ENCODE results near the gene ASAP2.

Gene ASAP2

DNA sequence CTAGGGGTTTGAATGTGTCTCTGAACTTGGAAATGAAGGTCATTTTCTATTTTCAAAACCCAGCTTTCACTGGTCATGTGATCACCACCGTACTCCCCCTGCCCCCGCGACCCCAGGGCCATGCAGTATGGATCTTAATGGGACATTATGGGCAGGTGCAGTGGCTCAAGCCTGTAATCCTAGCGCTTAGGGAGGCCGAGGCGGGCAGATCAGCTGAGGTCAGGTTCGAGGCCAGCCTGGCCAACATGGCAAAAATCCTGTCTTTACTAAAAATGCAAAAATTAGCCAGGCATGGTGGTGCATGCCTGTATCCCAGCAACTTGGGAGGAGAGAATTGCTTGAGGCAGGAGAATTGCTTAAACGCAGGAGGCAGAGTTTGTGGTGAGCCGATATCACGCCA is 139.4 kb downstream of the ASAP2 start:
- Mint-ChIP-seq H3K4me3 (no peak overlapping the region), H3K27ac (no peak overlapping the region), H3K36me3 (no peaks in the 10 kb centered on the region), H3K9me3 (no peaks in the 10 kb centered on the region), H3K27me3 (peaks cover 18% of the 10 kb centered on the region), H3K4me1 (no peaks in the 10 kb centered on the region)
- DNase-seq (ENCODE audit: low spot score in 2 of 2) = no peak
- ATAC-seq (ENCODE audit: low read depth) = no peak

DNA sequence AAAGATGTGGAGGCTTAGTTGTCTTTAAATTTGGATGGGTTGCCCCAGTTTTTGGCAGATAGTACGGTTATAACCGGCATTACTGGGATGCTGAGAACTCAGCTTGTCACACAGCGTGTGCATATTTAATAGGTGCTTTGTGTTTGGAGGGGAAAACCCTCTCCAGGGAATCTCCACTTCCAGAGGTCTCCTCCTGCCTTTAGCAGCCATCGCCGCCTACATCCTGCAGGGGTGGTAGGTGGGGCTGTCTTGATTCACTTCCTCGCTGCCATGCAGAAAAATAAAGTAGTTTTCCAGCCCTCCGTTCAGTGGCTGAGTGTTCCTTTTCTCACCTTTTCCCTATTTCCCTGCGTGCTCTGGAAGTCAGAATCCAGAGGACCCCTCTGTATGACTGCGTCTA is 140.3 kb downstream of the ASAP2 start:
- H3K27me3 Mint-ChIP-seq = peaks cover 18% of the 10 kb centered on the region
- H3K36me3 Mint-ChIP-seq = no peaks in the 10 kb centered on the region
- ATAC-seq (ENCODE audit: low read depth) (no peak), DNase-seq (ENCODE audit: low spot score in 2 of 2) (no peak)
- H3K4me1 Mint-ChIP-seq = no peaks in the 10 kb centered on the region
- H3K27ac Mint-ChIP-seq = no peak overlapping the region
- no peaks in the 10 kb centered on the region for H3K9me3 Mint-ChIP-seq
- H3K4me3 Mint-ChIP-seq = no peak overlapping the region

DNA sequence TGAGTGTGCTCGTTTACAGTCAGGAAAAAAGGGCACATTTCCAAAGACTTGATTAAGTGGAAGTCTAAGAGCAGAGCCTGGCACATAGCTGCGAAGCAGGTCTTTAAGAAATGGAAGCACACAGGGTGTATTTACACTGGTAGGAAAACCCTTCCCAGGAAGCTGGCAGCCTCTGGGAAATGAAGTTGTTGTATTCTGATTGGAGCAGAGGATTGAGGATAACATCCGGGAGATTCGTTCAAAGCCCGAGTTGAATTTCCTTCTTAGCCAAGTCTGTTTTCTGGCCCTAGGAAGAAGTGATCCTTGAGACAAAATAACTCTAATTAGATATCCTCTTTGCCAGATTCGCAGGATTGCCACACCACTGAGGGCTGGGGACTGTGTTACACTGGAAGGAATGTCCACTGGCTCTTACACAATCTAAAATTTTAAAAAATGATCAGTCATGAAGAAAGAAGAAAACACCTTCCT is 140.8 kb downstream of the ASAP2 start:
- Mint-ChIP-seq H3K27me3 (peaks cover 18% of the 10 kb centered on the region), H3K4me3 (no peak overlapping the region), H3K36me3 (no peaks in the 10 kb centered on the region), H3K9me3 (no peaks in the 10 kb centered on the region), H3K27ac (no peak overlapping the region), H3K4me1 (no peaks in the 10 kb centered on the region)
- DNase-seq (ENCODE audit: low spot score in 2 of 2) (no peak), ATAC-seq (ENCODE audit: low read depth) (no peak)

DNA sequence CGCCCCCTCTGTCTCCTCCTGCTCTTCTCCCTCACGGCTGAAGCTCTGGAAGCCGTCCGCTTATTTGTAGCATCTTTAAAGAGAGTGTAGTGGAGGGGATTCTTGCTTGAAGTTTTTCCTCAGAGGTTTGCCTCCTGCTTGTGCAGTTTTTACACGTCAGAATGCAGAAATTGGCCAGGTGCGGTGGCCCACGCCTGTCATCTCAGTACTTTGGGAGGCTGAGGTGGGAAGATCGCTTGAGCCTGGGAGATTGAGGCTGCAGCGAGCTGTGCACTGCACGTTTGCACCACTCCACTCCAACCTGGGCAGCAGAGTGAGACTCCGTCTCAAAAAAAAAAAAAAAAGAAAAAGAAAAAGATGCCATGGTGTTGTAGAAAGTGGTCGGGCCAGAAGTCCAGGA is 147.7 kb downstream of the ASAP2 start:
- ATAC-seq (ENCODE audit: low read depth) (no peak), DNase-seq (ENCODE audit: low spot score in 2 of 2) (no peak)
- Mint-ChIP-seq H3K9me3 (no peaks in the 10 kb centered on the region), H3K4me3 (no peak overlapping the region), H3K27ac (no peak overlapping the region), H3K36me3 (no peaks in the 10 kb centered on the region), H3K4me1 (peaks cover 5% of the 10 kb centered on the region), H3K27me3 (peaks cover 21% of the 10 kb centered on the region)

DNA sequence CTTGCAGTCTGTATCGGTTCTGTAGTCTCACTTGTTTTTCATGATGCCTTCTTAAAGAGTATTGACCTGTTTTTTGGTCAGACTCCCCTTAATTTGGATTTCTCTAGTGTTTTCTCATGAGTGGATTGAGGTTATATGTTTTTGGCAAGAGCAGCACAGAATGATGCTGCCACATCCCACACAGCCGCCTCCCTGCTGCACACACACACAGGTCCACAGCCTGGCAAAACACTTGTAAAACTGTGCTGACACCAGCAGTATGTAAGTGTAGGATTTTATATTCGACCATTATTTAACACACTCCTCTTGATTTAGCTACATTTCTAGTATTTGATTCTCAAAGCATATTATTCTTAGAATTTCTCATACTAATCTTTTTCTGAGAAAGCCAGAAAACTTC is 148.7 kb downstream of the ASAP2 start:
- ATAC-seq (ENCODE audit: low read depth) (no peak), DNase-seq (ENCODE audit: low spot score in 2 of 2) (no peak)
- Mint-ChIP-seq H3K27me3 (peaks cover 21% of the 10 kb centered on the region), H3K36me3 (no peaks in the 10 kb centered on the region), H3K4me1 (peaks cover 5% of the 10 kb centered on the region), H3K4me3 (no peak overlapping the region), H3K27ac (no peak overlapping the region), H3K9me3 (no peaks in the 10 kb centered on the region)

GRCh38 chr2:9355716-9356115 is 149.1 kb downstream of the ASAP2 start:
- Mint-ChIP-seq H3K4me1 (peaks cover 5% of the 10 kb centered on the region), H3K27ac (no peak overlapping the region), H3K27me3 (peaks cover 17% of the 10 kb centered on the region), H3K36me3 (no peaks in the 10 kb centered on the region), H3K9me3 (no peaks in the 10 kb centered on the region), H3K4me3 (no peak overlapping the region)
- no peak for DNase-seq (ENCODE audit: low spot score in 2 of 2)
- ATAC-seq (ENCODE audit: low read depth) = no peak

DNA sequence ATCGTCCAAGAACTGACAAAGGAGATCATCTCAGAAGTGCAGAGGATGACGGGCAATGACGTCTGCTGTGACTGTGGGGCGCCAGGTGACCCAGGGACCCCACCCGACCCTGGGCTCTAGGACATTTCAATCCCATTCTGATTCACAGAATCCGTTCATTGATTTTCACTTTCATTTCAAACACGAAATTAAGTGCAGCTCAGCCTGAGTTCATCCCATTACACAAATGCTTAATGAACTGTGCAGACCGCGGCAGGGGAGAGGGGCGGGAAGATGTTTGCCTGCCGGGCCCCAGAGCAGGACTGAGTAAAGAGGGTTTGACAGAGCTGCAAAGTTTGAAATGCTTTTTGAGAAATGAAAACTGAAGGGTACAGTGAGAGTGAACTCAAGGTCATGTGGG is 149.6 kb downstream of the ASAP2 start:
- Mint-ChIP-seq H3K36me3 (no peaks in the 10 kb centered on the region), H3K27me3 (peaks cover 14% of the 10 kb centered on the region), H3K9me3 (no peaks in the 10 kb centered on the region), H3K4me3 (no peak overlapping the region), H3K4me1 (peaks cover 5% of the 10 kb centered on the region), H3K27ac (no peak overlapping the region)
- no peak for DNase-seq (ENCODE audit: low spot score in 2 of 2)
- no peak for ATAC-seq (ENCODE audit: low read depth)

- H3K4me3 Mint-ChIP-seq = no peak overlapping the region
- peaks cover 8% of the 10 kb centered on the region for H3K27me3 Mint-ChIP-seq
These were observed 152.2 kb downstream of the ASAP2 start for GRCh38 chr2:9358846-9359245.

DNA sequence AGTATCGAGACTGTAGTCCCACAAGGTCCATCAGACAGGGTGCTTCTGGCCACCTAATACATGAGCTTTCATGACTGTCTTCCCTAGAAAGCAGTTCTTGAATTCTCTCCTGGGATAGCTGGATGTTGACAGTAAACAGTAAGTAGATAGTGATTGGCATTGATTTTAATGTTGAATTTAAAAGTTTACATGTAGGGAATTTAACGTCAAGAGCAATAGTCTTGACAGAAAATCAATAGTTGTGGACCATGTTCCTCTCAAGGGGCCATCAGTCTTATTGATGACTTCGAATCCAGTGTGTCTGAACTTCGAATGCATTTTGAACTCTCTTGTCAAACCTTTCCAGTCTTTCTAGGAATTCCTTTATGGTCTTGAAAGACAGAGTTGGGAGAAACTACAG is 152.9 kb downstream of the ASAP2 start:
- Mint-ChIP-seq H3K9me3 (no peaks in the 10 kb centered on the region), H3K4me1 (peaks cover 5% of the 10 kb centered on the region), H3K36me3 (no peaks in the 10 kb centered on the region), H3K4me3 (no peak overlapping the region), H3K27me3 (peaks cover 9% of the 10 kb centered on the region), H3K27ac (no peak overlapping the region)
- no peak for DNase-seq (ENCODE audit: low spot score in 2 of 2)
- ATAC-seq (ENCODE audit: low read depth) = no peak

More at GRCh38 chr2:9358846-9359245, 152.2 kb downstream of the ASAP2 start:
- Mint-ChIP-seq H3K9me3 (no peaks in the 10 kb centered on the region), H3K4me1 (peaks cover 5% of the 10 kb centered on the region), H3K27ac (no peak overlapping the region), H3K36me3 (no peaks in the 10 kb centered on the region)
- DNase-seq (ENCODE audit: low spot score in 2 of 2) (no peak), ATAC-seq (ENCODE audit: low read depth) (no peak)

GRCh38 chr2:9360110-9360509 is 153.5 kb downstream of the ASAP2 start:
- Mint-ChIP-seq H3K9me3 (no peaks in the 10 kb centered on the region), H3K4me3 (no peak overlapping the region), H3K27me3 (peaks cover 10% of the 10 kb centered on the region), H3K4me1 (peaks cover 5% of the 10 kb centered on the region), H3K36me3 (no peaks in the 10 kb centered on the region), H3K27ac (no peak overlapping the region)
- DNase-seq (ENCODE audit: low spot score in 2 of 2) (no peak), ATAC-seq (ENCODE audit: low read depth) (no peak)

DNA sequence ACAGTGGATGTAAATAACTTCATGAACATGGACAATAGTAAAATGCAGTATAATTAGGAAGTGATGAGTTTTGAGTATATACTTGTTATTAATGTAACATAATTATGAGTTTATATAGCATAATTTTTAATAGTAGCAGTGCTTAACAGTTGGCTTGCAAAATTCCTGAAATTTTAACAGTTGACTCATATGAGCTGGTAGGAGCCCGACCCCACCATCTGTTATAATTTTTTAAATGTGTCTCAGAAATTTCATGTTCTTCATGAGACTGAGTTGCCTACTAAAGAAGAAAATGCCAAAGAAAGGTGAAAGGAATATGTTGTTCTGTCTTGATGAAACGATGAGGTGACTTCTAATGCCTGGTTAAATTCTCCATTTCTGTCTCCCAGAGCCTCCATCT is 154.1 kb downstream of the ASAP2 start:
- Mint-ChIP-seq H3K4me1 (peaks cover 5% of the 10 kb centered on the region), H3K27ac (no peak overlapping the region), H3K4me3 (no peak overlapping the region), H3K36me3 (no peaks in the 10 kb centered on the region), H3K9me3 (no peaks in the 10 kb centered on the region), H3K27me3 (peaks cover 10% of the 10 kb centered on the region)
- ATAC-seq (ENCODE audit: low read depth) (no peak), DNase-seq (ENCODE audit: low spot score in 2 of 2) (no peak)

DNA sequence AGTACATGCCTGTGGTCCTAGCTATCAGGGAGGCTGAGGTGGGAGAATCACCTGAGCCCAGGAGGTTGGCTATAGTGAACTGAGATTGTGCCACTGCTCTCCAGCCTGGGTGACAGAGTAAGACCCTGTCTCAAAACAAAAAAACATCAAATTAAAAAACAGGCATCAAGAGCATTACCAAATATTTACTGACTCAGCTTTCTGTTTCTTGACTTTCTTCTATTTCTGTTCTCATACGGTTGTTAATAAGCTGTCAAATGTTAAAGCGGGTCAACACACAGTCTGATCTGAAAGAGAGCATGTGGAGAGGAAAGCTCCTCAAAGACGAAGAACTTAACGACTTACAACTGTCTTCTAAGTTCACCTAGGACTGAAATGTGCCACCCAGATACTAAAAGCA is 157.8 kb downstream of the ASAP2 start:
- H3K4me1 Mint-ChIP-seq = no peaks in the 10 kb centered on the region
- peaks cover 9% of the 10 kb centered on the region for H3K27me3 Mint-ChIP-seq
- H3K9me3 Mint-ChIP-seq = no peaks in the 10 kb centered on the region
- no peak overlapping the region for H3K27ac Mint-ChIP-seq
- H3K4me3 Mint-ChIP-seq = no peak overlapping the region
- H3K36me3 Mint-ChIP-seq = no peaks in the 10 kb centered on the region
- no peak for DNase-seq (ENCODE audit: low spot score in 2 of 2)
- no peak for ATAC-seq (ENCODE audit: low read depth)

DNA sequence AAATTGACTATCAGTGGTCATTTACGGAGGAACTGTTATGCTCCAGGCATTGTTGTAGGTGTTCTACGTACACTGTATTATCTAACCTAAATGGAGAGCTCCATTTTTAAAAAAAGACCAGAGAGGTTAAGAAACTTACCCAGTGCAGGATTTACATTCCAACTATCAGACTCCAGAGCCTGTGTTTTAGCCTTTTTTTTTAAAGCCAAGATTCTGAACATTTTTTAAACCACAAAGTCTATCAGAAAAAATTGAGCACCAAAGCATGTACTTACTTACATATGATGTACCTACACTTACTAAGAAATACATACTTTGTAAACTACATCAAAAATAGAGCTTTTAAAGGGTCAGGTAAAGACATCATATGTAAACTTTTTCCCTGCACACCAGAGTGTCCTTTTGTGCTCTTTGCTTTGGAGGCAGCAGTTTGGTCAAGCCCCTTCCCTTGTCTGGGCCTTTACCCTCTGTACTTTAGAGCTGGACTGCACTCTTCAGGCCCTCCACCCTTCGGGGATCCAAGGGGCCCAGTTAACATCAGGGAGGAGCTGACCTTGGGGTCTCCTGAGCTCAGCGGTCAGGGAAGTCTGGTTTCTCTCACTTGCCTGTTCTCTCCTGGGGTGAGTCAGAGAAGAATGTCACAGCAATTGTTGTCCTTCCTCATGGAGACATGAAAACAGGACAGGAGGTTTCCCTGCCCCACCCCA is 158.3 kb downstream of the ASAP2 start:
- ATAC-seq (ENCODE audit: low read depth) (no peak), DNase-seq (ENCODE audit: low spot score in 2 of 2) (no peak)
- no peaks in the 10 kb centered on the region for H3K4me1 Mint-ChIP-seq
- no peak overlapping the region for H3K27ac Mint-ChIP-seq
- H3K4me3 Mint-ChIP-seq = no peak overlapping the region
- no peaks in the 10 kb centered on the region for H3K9me3 Mint-ChIP-seq
- H3K27me3 Mint-ChIP-seq = peaks cover 10% of the 10 kb centered on the region
- H3K36me3 Mint-ChIP-seq = no peaks in the 10 kb centered on the region

- no peaks in the 10 kb centered on the region for H3K4me1 Mint-ChIP-seq
- DNase-seq (ENCODE audit: low spot score in 2 of 2) (no peak), ATAC-seq (ENCODE audit: low read depth) (no peak)
- H3K9me3 Mint-ChIP-seq = no peaks in the 10 kb centered on the region
- H3K27me3 Mint-ChIP-seq = peaks cover 10% of the 10 kb centered on the region
- H3K36me3 Mint-ChIP-seq = no peaks in the 10 kb centered on the region
- no peak overlapping the region for H3K27ac Mint-ChIP-seq
- H3K4me3 Mint-ChIP-seq = no peak overlapping the region
These were observed 158.9 kb downstream of the ASAP2 start for GRCh38 chr2:9365498-9366019.

GRCh38 chr2:9366026-9366425 is 159.4 kb downstream of the ASAP2 start:
- DNase-seq (ENCODE audit: low spot score in 2 of 2) (no peak), ATAC-seq (ENCODE audit: low read depth) (no peak)
- Mint-ChIP-seq H3K4me1 (no peaks in the 10 kb centered on the region), H3K9me3 (no peaks in the 10 kb centered on the region), H3K36me3 (no peaks in the 10 kb centered on the region), H3K4me3 (no peak overlapping the region), H3K27me3 (peaks cover 13% of the 10 kb centered on the region), H3K27ac (no peak overlapping the region)
